ENCODE data around the gene NAV2.

Gene NAV2

GRCh38 chr11:19974886-19975285, 262.2 kb downstream of the NAV2 start:
- DNase-seq (ENCODE audit: low read depth) = no peak

DNA sequence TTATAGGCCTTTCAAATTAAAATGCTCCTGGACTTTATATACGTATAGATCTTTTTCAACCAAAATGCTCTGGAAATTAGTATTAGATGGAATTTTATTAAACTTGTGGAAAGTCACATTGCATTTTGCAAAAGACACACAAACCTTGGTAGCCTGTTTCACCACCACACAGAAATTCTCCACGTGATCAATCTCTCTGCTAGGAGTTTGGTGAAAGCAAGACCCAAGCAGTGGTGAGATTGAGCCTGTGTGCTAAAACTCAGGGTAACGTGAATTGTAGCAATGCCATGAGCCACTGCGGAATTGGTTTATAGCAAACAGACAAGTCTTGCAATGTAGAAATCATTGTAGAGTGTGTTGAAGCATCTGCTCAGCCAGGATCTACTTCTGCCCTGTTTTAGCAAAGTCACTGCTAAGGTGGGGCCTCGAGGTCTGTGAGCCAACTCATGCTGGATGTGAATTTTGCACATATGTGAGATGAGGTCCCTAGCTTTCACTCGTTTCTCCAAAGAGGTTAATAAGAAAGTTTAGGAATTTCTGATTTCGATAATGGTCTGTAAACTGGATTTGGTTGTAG, 262.9 kb downstream of the NAV2 start:
- DNase-seq (ENCODE audit: low read depth) = no peak

GRCh38 chr11:19976281-19976941, 263.8 kb downstream of the NAV2 start:
- no peak for DNase-seq (ENCODE audit: low read depth)

DNA sequence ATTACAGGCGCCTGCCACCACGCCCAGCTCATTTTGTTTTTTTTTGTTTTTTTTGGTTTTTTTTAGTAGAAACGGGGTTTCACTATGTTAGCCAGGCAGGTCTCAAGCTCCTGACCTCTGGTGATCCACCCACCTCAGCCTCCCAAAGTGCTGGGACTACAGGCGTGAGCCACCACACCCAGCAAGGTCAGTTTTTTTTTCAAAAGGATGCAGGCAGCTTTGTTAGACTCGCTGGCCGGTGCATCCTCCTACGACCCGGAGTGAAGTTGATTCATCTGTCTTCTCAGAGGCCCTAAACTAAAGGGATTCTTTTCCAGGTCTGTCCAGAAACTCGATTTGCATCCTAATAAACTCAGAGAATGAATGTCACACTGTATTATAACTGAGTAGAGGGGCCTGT, 265.3 kb downstream of the NAV2 start:
- no peak for DNase-seq (ENCODE audit: low read depth)

GRCh38 chr11:19978668-19979518, 266.3 kb downstream of the NAV2 start:
- no peak for DNase-seq (ENCODE audit: low read depth)

- no peak for DNase-seq (ENCODE audit: low read depth)
Observed at GRCh38 chr11:19979519-19979845, 266.8 kb downstream of the NAV2 start.

- DNase-seq (ENCODE audit: low read depth) = no peak
Observed at GRCh38 chr11:19980388-19980787, 267.8 kb downstream of the NAV2 start.

- no peak for DNase-seq (ENCODE audit: low read depth)
Observed at GRCh38 chr11:19980957-19981669, 268.5 kb downstream of the NAV2 start.

DNA sequence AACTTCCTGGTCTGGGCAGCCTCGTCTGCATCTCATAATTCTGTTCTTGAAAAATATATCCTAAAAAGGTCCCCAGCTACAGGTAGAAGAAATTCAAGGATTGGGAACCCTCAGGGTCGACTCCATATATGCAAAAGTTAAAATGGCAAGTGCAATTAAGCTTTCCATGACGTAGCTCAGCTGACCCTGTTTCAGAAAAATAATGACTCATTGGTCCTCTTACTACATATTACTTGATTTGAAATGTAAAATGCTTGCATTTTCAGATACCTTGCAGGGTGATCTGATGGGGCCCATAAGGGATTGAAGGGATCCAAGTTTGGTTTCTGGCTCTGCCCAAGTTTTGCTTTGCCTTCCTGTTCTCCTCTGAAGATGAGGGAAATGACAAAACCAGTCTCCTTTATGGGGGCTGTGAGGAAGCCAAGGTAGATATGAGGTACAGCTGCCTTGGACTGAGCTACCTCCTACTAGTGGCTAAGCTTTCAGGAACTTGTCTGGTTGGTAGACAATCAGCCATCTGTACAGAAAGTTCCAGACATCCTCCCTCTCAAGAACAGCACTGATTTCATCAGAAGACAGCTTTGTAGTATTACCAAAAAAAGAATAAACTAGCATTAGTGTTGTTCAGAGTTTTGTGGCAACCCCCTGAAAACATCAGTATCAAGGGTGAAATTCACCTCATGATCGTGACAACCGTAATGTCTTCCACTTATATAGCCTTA, 270.3 kb downstream of the NAV2 start:
- DNase-seq (ENCODE audit: low read depth) = no peak

- DNase-seq (ENCODE audit: low read depth) = no peak
Observed at GRCh38 chr11:19984048-19984742, 271.6 kb downstream of the NAV2 start.

DNA sequence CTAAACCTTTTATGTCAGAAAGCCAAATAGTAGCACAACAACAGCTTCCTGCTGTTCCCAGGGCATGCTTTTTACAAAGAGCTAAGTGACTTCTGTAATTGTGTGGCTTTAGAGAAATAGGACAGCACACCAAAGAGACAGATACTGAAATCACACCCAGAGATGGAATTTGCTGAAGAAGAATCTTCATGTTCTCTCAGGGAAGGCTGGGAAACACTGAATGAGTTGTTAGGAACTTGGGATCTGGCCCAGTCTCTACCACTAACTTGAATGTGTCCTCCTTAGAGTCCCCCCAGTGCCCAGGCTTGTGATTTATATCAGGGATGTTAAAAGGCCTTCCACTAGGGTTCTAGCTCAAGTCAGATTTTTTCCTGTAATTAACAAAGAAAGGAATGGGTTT, 272.5 kb downstream of the NAV2 start:
- DNase-seq (ENCODE audit: low read depth) = no peak

- DNase-seq (ENCODE audit: low read depth) = no peak
Observed at GRCh38 chr11:19987331-19987801, 274.7 kb downstream of the NAV2 start.

DNA sequence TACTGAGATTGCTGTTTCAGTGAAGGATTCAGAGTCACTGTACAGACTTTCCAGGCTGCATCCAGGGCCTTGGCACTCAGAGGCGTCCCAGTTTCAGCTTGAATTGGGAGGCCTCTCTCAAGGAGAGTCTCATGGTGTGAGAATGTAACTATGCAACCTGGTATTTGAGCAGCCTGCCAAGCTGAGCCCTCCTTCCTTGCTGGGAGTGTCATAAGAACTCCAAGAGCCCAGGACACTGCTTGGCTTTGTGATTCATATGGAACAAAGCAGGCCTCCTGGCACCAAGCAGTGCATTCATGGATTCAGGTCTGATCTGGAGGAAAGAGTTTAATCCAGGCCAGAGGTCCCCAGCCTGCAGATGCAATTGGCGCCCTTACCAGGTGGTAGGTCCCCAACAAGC, 276.0 kb downstream of the NAV2 start:
- no peak for DNase-seq (ENCODE audit: low read depth)

DNA sequence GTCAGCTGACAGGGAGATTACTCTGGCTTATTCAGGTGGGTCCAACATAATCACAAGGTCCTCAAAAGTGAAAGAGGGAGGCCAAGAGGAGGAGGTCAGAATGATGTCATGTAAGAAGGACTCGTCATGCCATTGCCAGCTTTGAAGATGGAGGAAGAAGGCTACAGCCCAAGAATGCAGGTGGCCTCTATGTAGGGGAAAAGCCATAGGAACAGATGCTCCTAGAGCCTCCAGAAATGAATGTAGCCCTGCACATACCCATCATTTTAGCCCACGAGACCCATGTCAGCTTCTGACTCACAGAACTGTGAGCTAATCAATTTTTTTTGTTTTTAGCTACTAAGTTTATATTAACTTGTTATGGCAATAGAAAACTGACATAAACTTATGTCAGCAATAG, 276.6 kb downstream of the NAV2 start:
- no peak for DNase-seq (ENCODE audit: low read depth)

- DNase-seq (ENCODE audit: low read depth) = no peak
Observed at GRCh38 chr11:19992162-19992561, 279.5 kb downstream of the NAV2 start.

- no peak for DNase-seq (ENCODE audit: low read depth)
Observed at GRCh38 chr11:19992998-19993397, 280.4 kb downstream of the NAV2 start.

GRCh38 chr11:19994672-19995071, 282.0 kb downstream of the NAV2 start:
- no peak for DNase-seq (ENCODE audit: low read depth)

DNA sequence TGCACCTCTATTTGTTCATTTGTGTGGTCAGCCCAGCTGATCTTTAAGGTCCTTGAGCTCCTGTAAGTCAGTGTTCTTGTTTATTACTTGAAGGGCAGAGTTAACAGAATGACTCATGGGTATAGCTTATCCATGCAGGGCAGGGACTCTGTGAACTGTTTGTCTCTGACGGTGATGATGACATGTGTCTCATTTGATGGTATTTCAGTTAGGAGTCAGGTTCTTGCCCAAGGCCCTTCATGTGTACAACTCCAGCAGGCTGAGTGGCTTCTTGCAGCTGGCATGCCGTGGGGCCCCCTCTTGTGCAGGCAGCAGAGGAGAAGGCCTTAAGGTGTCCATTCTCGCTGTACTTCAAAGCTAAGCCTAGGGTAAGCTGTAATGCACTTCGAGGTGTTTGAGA, 282.5 kb downstream of the NAV2 start:
- no peak for DNase-seq (ENCODE audit: low read depth)

- DNase-seq (ENCODE audit: low read depth) = no peak
Observed at GRCh38 chr11:19996571-19996970, 283.9 kb downstream of the NAV2 start.

GRCh38 chr11:20000022-20000350, 287.3 kb downstream of the NAV2 start:
- no peak for DNase-seq (ENCODE audit: low read depth)

- no peak for DNase-seq (ENCODE audit: low read depth)
Observed at GRCh38 chr11:20000351-20001134, 287.9 kb downstream of the NAV2 start.
